Activated T-helper 2 cell treated with anti-CD3 and anti-CD28 coated beads, Interferon-gamma antibody, Interleukin-2, Interleukin-4, amounts not matched to agents 10 μg/mL and 5 μg/mL and 100 μg/mL, durations not matched to agents 14 hours and 24 hours and 36 hours (primary cell): ENCODE measurements around the gene TBC1D3B. TPM values are rescaled to one million over a fixed set of nuclear protein-coding genes. Genes with fewer than 3 reads are reported as not detected.
A peak's percentile ranks its signal among the peaks of the same experiment; 100 is the strongest.
"Not testable (repeated sequence)": the region's sequence is repeated elsewhere in the genome, so short reads cannot be mapped to it uniquely, and the experiment has no call there.

ENCODE experiments used
- DNase-seq: peaks from one replicate; pipeline ENCODE4 v3.0.0; 2021; ENCODE audit warnings: low spot score
- H3K27ac Mint-ChIP-seq: one replicate; pipeline ENCODE4 v1.8.0; 2021; ENCODE audit warnings: mixed read lengths
- H3K27me3 Mint-ChIP-seq: one replicate; pipeline ENCODE4 v1.8.0; 2021; ENCODE audit warnings: low read depth, mixed read lengths
- H3K36me3 Mint-ChIP-seq: one replicate; pipeline ENCODE4 v1.8.0; 2021; ENCODE audit warnings: low read depth, mixed read lengths
- H3K4me1 Mint-ChIP-seq: one replicate; pipeline ENCODE4 v1.8.0; 2021; ENCODE audit warnings: low read depth, mixed read lengths
- H3K4me3 Mint-ChIP-seq: one replicate; pipeline ENCODE4 v1.8.0; 2021; ENCODE audit warnings: low read depth, mild to moderate bottlenecking, moderate library complexity, mixed read lengths
- H3K9me3 Mint-ChIP-seq: one replicate; pipeline ENCODE4 v1.8.0; 2021; ENCODE audit warnings: mixed read lengths
- intact Hi-C: fragments of 100-400 bp; cut with micrococcal nuclease; formaldehyde crosslinking; loops from one replicate; pipeline ENCODE4 v1.15.1; 2023
- total RNA-seq: library from RNA; stranded (reverse); gene quantifications from 2 replicates; pipeline ENCODE4 v1.2.3, GENCODE V29; 2022

TBC1D3B gene
- total RNA-seq, 1 donor from 2014 or later, result 10.0 TPM

DNA sequence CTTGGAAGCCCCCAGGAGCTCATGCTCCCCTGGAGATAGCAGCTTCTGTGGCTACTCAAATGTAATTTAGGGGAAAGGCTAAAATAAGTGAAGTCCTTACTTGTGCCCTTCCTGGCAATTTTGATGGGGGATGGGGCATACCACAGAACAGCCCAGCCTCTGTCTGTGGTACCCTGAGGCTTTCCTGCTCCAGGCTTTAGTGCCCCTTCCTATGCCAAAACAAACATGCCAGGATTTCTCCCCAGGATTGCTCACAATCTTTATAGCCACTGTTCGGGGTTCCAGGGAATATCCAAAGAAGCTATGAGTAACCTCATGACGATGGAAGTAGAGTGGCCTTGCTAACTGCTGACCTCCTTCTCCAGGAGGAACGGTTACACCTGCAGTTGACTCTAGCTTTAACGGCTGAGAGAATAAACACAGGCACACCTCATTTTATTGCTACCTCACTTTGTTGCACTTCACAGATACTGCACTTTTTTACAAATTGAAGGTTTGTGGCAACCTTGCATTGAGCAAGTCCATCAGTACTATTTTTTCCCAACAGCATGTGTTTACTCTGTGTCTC lies 47.9 kb downstream of the TBC1D3B start:
- Mint-ChIP-seq H3K4me1 (no peaks in the 10 kb centered on the region), H3K36me3 (no peaks in the 10 kb centered on the region), H3K4me3 (no peak overlapping the region), H3K9me3 (peaks cover 18% of the 10 kb centered on the region), H3K27ac (no peak overlapping the region), H3K27me3 (peaks cover 9% of the 10 kb centered on the region)
- intact Hi-C loops, result no loop called here
- no peak for DNase-seq

DNA sequence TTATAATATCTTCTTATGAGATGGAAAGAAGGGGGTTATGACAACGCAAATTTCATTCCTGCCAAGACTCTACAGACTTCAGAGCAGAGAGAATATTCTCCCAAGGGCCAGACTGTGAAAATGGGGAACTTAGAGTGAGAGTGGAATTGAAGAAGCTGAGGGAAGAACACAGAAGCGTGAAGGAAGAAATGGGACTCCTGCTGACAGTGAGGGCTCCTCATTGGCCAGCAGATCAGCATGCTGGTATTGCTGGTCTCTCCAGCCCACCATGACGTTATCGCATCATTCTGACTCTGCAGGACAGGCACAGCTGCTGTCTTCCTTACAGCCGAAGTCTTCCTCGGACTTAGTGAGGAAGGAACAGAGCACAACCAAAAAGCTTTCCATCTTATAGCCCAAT lies 48.5 kb downstream of the TBC1D3B start:
- no peaks in the 10 kb centered on the region for H3K4me1 Mint-ChIP-seq
- peaks cover 6% of the 10 kb centered on the region for H3K27me3 Mint-ChIP-seq
- no peak overlapping the region for H3K4me3 Mint-ChIP-seq
- intact Hi-C loops, result no loop called here
- H3K9me3 Mint-ChIP-seq, result peaks cover 18% of the 10 kb centered on the region
- no peak overlapping the region for H3K27ac Mint-ChIP-seq
- DNase-seq, result no peak
- H3K36me3 Mint-ChIP-seq, result no peaks in the 10 kb centered on the region

DNA sequence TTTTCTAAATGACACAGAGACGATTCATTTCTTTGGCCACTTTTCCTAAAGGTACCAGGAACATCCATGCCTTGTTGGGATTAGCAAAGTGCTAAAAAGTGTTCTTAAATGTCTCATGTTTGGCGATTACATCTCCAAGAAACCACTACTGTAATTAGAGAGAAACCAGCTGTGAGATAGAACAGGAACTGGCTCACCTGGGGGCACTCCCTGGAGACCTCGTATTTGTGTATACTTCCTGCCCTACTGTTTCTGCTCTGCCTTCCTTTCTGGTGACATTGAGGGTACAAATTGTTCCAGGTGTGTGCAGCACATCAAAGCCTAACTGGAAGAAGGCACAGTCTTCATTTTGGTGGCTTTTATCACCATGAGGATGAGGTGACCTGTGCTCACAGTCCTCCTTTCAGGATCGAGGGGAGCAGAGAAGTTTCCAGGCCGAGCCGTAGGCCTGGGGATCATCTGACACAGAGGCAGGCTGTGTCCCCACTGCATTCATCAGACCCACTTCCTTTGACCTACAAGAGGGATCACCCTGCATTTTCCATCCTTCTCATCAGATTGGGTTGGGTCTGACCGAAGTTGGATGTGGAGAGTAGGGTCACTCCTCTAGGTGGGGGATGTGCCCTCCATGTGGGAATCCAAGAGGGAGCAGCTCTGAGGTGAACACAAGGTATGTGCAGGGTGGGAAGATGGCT lies 49.1 kb downstream of the TBC1D3B start:
- intact Hi-C loops, result no loop called here
- H3K27ac Mint-ChIP-seq, result no peak overlapping the region
- peaks cover 6% of the 10 kb centered on the region for H3K27me3 Mint-ChIP-seq
- H3K4me3 Mint-ChIP-seq, result no peak overlapping the region
- no peaks in the 10 kb centered on the region for H3K4me1 Mint-ChIP-seq
- no peaks in the 10 kb centered on the region for H3K36me3 Mint-ChIP-seq
- DNase-seq, result no peak
- peaks cover 18% of the 10 kb centered on the region for H3K9me3 Mint-ChIP-seq

DNA sequence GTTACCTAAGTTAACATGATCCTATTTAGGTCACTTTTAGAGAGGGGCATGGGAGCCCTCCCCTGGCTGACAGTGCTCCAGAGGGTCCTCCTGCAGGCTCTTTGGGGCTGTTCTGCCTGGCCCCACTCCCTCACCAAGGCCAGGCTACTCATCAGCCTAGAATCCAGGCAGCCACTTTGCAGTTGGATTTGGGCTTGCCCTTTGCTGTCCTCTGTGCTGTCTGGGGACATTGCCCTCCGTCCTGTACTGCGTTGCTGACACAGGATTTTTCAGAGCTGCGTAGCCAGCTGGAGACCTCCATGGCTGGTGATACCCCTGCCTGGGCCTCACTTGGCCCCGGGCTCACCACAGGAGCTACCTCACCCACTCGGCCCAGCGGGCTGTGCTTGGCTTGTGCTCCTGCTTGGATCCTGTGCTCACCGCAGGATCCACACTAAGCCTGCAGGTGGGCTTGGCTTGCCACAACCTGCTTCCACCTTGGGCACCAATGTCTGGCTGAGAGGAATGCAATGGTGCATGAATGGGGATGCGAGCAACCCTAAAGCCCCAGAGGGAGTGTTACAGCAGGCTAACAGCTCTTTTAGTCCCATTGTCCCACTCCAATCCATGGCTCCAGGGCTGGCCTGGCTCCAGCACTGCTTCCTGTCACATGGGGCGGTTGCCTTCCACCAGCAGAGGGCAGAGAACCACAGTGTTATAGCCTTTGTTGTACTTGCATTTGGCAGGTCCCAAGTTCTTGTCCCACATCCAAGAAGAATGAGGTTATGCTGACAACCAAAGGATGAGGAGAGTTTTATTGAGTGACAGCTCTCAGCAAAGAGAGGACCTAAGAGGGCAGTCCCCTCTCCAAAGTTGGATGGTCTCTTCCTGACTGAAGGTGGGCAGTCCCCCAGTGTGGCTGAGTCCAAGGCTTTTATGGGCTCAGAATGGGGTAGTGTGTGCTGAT lies 51.3 kb downstream of the TBC1D3B start:
- H3K27ac Mint-ChIP-seq, result no peak overlapping the region
- H3K36me3 Mint-ChIP-seq, result no peaks in the 10 kb centered on the region
- H3K9me3 Mint-ChIP-seq, result peaks cover 21% of the 10 kb centered on the region
- H3K27me3 Mint-ChIP-seq, result peaks cover 3% of the 10 kb centered on the region
- intact Hi-C loops, result no loop called here
- no peak for DNase-seq
- H3K4me3 Mint-ChIP-seq, result no peak overlapping the region
- no peaks in the 10 kb centered on the region for H3K4me1 Mint-ChIP-seq

DNA sequence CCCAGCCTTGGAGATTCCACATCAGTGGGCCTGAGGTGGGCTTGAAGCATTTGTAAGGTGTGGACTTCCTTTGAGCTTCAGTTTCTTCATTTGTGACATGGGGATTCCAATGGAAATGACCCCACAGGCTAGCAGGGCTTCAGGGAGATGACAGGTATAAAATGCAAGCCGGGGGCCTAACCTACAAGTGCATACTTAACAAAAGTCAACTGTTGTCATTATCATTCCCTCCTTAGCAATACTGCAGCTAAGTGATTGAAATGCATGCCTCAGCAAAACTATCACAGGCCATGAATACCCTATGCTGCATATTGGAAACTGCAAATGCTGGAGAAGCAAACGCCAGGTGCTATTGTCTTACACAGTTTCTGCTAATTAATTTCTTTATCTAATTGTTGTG lies 53.0 kb downstream of the TBC1D3B start:
- H3K36me3 Mint-ChIP-seq, result no peaks in the 10 kb centered on the region
- DNase-seq, result no peak
- no peak overlapping the region for H3K4me3 Mint-ChIP-seq
- intact Hi-C loops, result no loop called here
- no peaks in the 10 kb centered on the region for H3K27me3 Mint-ChIP-seq
- no peak overlapping the region for H3K27ac Mint-ChIP-seq
- peaks cover under 1% of the 10 kb centered on the region for H3K4me1 Mint-ChIP-seq
- peaks cover 23% of the 10 kb centered on the region for H3K9me3 Mint-ChIP-seq

DNA sequence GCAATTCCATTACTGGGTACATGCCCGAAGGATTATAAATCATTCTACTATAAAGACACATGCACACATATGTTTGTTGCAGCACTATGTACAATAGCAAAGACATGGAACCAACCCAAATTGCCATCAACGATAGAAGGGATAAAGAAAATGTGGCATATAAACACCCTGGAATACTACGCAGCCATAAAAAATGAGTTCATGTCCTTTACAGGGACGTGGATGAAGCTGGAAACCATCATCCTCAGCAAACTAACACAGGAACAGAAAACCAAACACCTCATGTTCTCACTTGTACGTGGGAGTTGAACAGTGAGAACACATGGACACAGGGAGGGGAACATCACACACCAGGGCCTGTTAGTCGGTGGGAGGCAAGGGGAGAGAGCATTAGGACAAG lies 55.3 kb downstream of the TBC1D3B start:
- H3K27ac Mint-ChIP-seq, H3K4me3 Mint-ChIP-seq, H3K27me3 Mint-ChIP-seq, H3K36me3 Mint-ChIP-seq, intact Hi-C loops, DNase-seq: not testable (repeated sequence)
- H3K9me3 Mint-ChIP-seq, result peaks cover 12% of the 10 kb centered on the region
- H3K4me1 Mint-ChIP-seq, result peaks cover 11% of the 10 kb centered on the region

DNA sequence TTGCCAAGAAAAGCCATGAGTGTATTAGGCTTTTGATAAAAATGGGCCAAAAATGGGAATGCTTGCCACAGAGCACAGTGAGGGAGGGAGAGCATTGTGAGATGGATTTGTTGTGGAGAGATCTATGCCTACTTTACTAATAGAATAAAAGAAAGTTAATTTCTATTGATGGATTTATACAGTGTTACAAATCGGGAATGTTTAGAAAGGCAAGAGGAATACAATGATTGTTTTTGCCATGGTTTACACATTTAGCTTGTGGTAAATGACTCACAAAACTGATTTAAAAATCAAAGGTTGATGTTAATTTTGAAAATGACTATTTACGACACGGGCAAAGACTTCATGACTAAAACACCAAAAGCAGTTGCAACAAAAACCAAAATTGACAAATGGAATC lies 56.2 kb downstream of the TBC1D3B start:
- H3K9me3 Mint-ChIP-seq, result peaks cover 6% of the 10 kb centered on the region
- DNase-seq, result no peak
- no peaks in the 10 kb centered on the region for H3K27me3 Mint-ChIP-seq
- H3K4me1 Mint-ChIP-seq, result peaks cover 11% of the 10 kb centered on the region
- intact Hi-C loops, result no loop called here
- no peak overlapping the region for H3K4me3 Mint-ChIP-seq
- no peaks in the 10 kb centered on the region for H3K36me3 Mint-ChIP-seq
- H3K27ac Mint-ChIP-seq, result no peak overlapping the region

DNA sequence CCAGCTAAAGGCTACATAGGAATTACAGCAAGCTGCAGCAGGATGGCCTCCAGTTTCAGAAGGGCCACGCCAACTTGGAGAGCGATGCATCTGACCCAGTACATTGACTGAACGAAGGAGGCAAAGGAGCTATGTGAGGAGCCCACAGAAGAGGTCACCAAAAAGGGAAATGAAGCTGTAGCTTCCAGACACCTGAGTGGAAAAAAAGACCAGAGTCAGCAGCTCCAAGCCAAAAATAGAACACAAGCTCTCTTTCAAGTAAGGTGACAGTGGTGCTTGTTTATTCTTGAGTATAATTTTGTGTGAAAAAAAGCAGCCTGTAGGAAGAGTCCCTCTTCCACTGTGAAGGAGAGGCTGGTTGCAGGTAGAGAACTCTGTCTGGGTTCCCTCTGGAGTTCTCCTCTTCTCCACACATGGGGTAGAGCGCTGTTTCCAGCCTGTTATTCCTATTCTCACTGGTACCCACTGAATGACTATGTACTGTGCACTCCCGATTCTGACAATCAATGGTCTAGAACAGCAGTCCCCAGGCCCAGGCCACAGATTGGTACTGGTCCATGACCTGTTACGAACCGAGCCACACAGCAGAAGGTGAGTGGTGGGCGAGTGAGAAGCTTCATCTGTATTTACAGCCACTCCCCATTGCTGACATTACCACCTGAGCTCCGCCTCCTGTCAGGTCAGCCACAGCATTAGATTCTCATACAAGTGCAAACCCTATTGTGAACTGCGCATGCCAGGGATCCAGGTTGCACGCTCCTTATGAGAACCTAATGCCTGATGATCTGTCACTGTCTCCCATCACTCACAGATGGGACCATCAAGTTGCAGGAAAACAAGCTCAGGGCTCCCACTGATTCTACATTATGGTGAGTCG lies 57.7 kb downstream of the TBC1D3B start:
- intact Hi-C loops, result loop anchor here (1.0 kb wide), 1 partner anchor 46 kb away; no protein-coding TSS in a partner anchor
- no peak overlapping the region for H3K27ac Mint-ChIP-seq
- DNase-seq, result no peak
- H3K27me3 Mint-ChIP-seq, result no peaks in the 10 kb centered on the region
- peaks cover 6% of the 10 kb centered on the region for H3K9me3 Mint-ChIP-seq
- peaks cover 11% of the 10 kb centered on the region for H3K4me1 Mint-ChIP-seq
- H3K4me3 Mint-ChIP-seq, result no peak overlapping the region
- H3K36me3 Mint-ChIP-seq, result no peaks in the 10 kb centered on the region

DNA sequence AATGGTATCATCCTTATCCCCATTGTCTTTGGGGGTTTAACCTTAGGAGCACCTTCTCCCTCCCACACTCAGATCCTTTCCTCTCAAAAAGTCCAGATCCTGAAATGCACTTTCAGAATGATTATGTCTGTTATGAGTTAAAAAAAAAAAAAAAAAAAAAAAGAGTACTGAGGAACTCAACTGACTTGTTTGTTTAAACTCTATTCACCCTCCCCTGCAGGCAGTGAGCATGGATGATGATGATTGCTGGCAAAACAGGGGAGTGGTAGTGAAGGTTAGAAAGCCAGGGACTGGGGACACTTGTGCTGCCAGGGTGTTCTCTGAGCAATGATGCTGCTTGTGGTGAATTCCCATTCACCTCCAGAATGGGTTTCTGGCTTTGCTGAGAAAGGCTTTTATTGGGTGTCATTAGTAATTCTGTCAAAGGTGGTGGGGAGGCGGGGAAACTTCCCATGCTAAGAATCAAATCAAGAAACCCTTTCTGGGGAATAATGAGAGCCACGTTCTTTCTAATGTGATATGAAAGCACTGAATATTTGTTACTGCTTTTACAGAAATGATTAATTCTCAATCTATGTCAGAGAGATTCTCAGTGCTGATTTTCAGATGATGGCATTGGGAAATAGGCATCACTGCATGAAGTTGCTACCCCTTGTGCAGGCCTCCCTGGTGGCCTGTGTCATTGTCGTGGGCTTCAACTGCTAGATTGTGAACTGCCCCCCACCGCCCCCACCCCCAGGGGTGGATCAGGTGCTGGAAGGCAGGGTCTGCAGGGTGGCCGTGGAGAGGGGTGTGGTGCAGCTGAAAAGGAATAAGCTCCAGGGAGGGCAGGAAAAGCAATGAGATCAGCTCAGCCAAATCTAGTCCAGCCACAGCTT lies 58.7 kb downstream of the TBC1D3B start:
- no peak overlapping the region for H3K4me3 Mint-ChIP-seq
- H3K9me3 Mint-ChIP-seq, result peaks cover 6% of the 10 kb centered on the region
- intact Hi-C loops, result loop anchor here (1.0 kb wide), 2 partner anchors 27 to 45 kb away; partner anchors contain the start of gene CCL3
- peaks cover 11% of the 10 kb centered on the region for H3K4me1 Mint-ChIP-seq
- H3K27ac Mint-ChIP-seq, result peak overlapping the region; percentile 44
- H3K27me3 Mint-ChIP-seq, result no peaks in the 10 kb centered on the region
- no peaks in the 10 kb centered on the region for H3K36me3 Mint-ChIP-seq
- no peak for DNase-seq
